Ovary (tissue), 9 donors: ENCODE results near the gene NAGK. TPM values are rescaled to one million over a fixed set of nuclear protein-coding genes. Genes with fewer than 3 reads are reported as not detected.

Experiments used
- DNase-seq, 5 donors: peaks; one replicate each; pipeline ENCODE4 v3.0.0-alpha.2; 2019 to 2020
- H3K27ac ChIP-seq, 2 donors: fragments of 200-600 bp; one replicate each; pipeline versions ENCODE4 v1.5.1 to v1.8.0; 2019 to 2022
- H3K27me3 ChIP-seq: fragments of 200-600 bp; one replicate; pipeline ENCODE4 v1.8.0; 2022
- H3K36me3 ChIP-seq: fragments of 200-600 bp; sonication (generic); one replicate; pipeline ENCODE4 v1.5.1; 2019
- H3K4me1 ChIP-seq: one replicate; pipeline ENCODE4 v1.8.1; 2013; ENCODE audit warnings: mild to moderate bottlenecking, moderate library complexity; ENCODE audit not compliant: insufficient read depth
- H3K4me3 ChIP-seq: fragments of 200-600 bp; sonication (generic); one replicate; pipeline ENCODE4 v1.5.1; 2017
- H3K9me3 ChIP-seq, 2 donors: fragments of 200-600 bp in 1 of 2; sonication (generic) in 1 of 2; one replicate each; pipeline versions ENCODE4 v1.5.1 to v1.8.1; 2013 to 2019; ENCODE audit warnings: mild to moderate bottlenecking in 1 of 2, moderate library complexity in 1 of 2
- CTCF ChIP-seq, 3 donors: fragments of 450-650 bp in 2 of 3; fragments of 200-600 bp in 1 of 3; IDR thresholded peaks; one replicate each; pipeline versions ENCODE4 v1.5.1 to v1.8.0; 2016 to 2022; ENCODE audit warnings: antibody characterized with exemption in 3 of 3, mild to moderate bottlenecking in 1 of 3
- EP300 ChIP-seq: sonication (generic); formaldehyde crosslinking; IDR thresholded peaks from one replicate; pipeline ENCODE4 v1.6.1; 2017; ENCODE audit warnings: antibody characterized with exemption
- POLR2A ChIP-seq: fragments of 450-650 bp; IDR thresholded peaks from one replicate; pipeline ENCODE4 v1.6.1; 2017; ENCODE audit warnings: antibody characterized with exemption, mild to moderate bottlenecking, moderate library complexity
- WGBS, 3 donors: extraction: QIAGEN DNeasy Blood & Tissue Kit in 1 of 3; methylation state at CpG; one replicate each; pipeline versions ENCODE4 v1.1.5 to v1.1.7; 2013 to 2017; 5-methylcytosine and 5-hydroxymethylcytosine counted together
- intact Hi-C, 4 donors: fragments of 100-400 bp; cut with DNase I; formaldehyde crosslinking; loops; one replicate each; pipeline versions ENCODE4 v1.11.0 to v1.15.1; 2022 to 2023
- polyA plus RNA-seq, 2 donors: library from polyadenylated mRNA; stranded (reverse); fragments of 200-250 nt in 1 of 2; fragments of 350-450 nt in 1 of 2; fragmentation: Illumina TruSeq in 1 of 2; extraction: RNeasy Lipid Tissue Mini Kit (QIAGEN cat#74804) in 1 of 2; gene quantifications; one replicate each; pipeline ENCODE4 v1.2.3, GENCODE V29; 2013 to 2014
- total RNA-seq, 7 donors: library from RNA; depleted of rRNA in 2 of 7; stranded (reverse); fragments of >200 nt in 2 of 7; fragmentation: NEBNext Ultra II Directional in 3 of 7; extraction: Animal tissue kit (Norgen Biotek cat#: 25700) in 3 of 7; gene quantifications; one replicate each; pipeline versions ENCODE4 v1.1.0 to v1.2.4, GENCODE V29; 2016 to 2023
- donor health status: DM: no; HTN: no; CAD: no; lungs with moderate emphysema.
- donor health status: DM: no; HTN: no; CAD: no.
- donor health status: Bipolar disorder and iron deficiency.
- donor health status: DM: yes; HTN: yes; CAD: no.
- donor health status: DM: no; HTN: no; CAD: no.
- donor health status: DM: yes; HTN: yes; CAD: no.

NAGK gene
- total and polyA plus RNA-seq, 9 donors = 57.7 to 94.6 (median 78.5) TPM

DNA sequence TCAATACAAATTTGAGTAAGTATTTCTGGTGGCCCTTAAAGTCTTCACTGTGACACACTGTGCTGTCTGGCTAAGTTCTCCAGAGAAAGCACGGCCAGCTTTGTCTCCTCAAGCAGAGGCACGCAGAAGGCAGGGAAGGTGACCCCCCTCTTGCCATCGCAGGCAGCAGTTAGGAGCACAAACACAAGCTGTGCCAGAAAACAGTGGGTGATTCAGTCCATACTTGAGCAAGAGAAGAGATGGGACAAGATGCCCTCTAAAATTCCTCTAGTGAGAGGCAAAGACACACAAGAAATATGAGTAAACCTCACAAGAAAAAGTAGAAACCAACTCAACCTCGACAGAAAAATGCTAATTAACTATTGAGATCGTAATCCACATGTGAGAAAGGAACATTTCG is 51.7 kb downstream of the NAGK start:
- H3K27ac ChIP-seq = no peak overlapping the region
- H3K27me3 ChIP-seq = no peaks in the 10 kb centered on the region
- DNase-seq = no peak
- H3K4me3 ChIP-seq = no peak overlapping the region
- intact Hi-C loops = no loop called here
- no peaks in the 10 kb centered on the region for H3K36me3 ChIP-seq
- no peaks in the 10 kb centered on the region for H3K4me1 ChIP-seq
- no peak for TF ChIP-seq CTCF (IDR thresholded peaks at IDR 0.05)
- no peak for TF ChIP-seq POLR2A
- no peak for TF ChIP-seq EP300
- WGBS, 3 donors = 79 to 90% (median 89%) methylated on average over 6 of the region's 6 CpGs
- no peaks in the 10 kb centered on the region for H3K9me3 ChIP-seq

GRCh38 chr2:71121479-71121878 is 53.0 kb downstream of the NAGK start:
- no peaks in the 10 kb centered on the region for H3K4me1 ChIP-seq
- no peaks in the 10 kb centered on the region for H3K9me3 ChIP-seq
- TF ChIP-seq CTCF (IDR thresholded peaks at IDR 0.05) (no peak), POLR2A (no peak), EP300 (no peak)
- H3K36me3 ChIP-seq = no peaks in the 10 kb centered on the region
- H3K4me3 ChIP-seq = no peak overlapping the region
- 95 to 100% (median 100%) methylated on average over 1 of the region's 1 CpG for WGBS, 3 donors
- H3K27me3 ChIP-seq = no peaks in the 10 kb centered on the region
- intact Hi-C loops = no loop called here
- DNase-seq = no peak
- H3K27ac ChIP-seq = no peak overlapping the region

DNA sequence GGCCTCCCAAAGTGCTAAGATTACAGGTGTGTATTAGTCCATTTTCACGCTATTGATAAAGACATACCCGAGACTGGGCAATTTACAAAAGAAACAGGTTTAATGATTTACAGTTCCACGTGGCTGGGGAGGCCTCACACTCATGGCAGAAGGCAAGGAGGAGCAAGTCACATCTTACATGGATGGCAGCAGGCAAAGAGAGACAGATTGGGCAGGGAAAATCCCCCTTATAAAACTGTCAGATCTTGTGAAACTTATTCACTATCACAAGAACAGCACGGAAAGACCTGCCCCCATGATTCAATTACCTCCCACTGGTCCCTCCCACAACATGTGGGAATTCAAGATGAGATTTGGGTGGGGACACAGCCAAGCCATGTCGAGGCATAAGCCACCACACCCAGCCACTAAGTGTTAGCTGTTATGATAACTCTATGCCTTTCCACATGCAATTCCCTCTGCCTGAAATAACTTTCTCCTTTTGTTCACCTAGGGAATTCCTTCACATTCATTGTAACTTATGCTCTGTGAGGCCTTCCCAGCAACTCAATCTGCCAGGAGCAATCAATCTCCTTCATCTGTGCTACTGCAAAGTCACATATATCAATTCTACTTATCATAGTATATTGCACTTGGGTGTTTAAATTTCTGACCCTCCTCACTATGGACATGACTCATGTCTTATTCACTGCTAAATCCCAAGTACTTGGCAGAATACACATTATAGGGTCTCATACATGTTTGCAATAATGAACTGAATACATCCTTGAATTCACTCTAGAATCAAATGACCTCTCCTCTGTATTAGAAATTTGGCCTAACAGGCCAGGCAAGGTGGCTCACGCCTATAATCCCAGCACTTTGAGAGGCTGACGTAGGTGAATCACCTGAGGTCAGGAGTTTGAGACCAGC is 54.2 kb downstream of the NAGK start:
- DNase-seq = no peak
- Histone ChIP-seq H3K27ac (no peak overlapping the region), H3K27me3 (no peaks in the 10 kb centered on the region), H3K4me3 (no peak overlapping the region), H3K36me3 (no peaks in the 10 kb centered on the region), H3K4me1 (no peaks in the 10 kb centered on the region), H3K9me3 (no peaks in the 10 kb centered on the region)
- TF ChIP-seq CTCF (IDR thresholded peaks at IDR 0.05) (no peak), POLR2A (no peak), EP300 (no peak)
- 93 to 95% (median 94%) methylated on average over 7 of the region's 7 CpGs for WGBS, 3 donors
- intact Hi-C loops = no loop called here

GRCh38 chr2:71125506-71126294 is 57.3 kb downstream of the NAGK start:
- Histone ChIP-seq H3K4me3 (no peak overlapping the region), H3K9me3 (no peaks in the 10 kb centered on the region), H3K27me3 (no peaks in the 10 kb centered on the region), H3K4me1 (peaks cover 4% of the 10 kb centered on the region), H3K36me3 (no peaks in the 10 kb centered on the region), H3K27ac (no peak overlapping the region)
- no peak for TF ChIP-seq POLR2A
- no peak for TF ChIP-seq CTCF (IDR thresholded peaks at IDR 0.05)
- TF ChIP-seq EP300 = no peak
- intact Hi-C loops = no loop called here
- 88 to 92% (median 90%) methylated on average over 7 of the region's 7 CpGs for WGBS, 3 donors
- DNase-seq = no peak
